OCI-LY3 (cell line): ENCODE results near the gene DGAT2.
A peak's percentile ranks its signal among the peaks of the same experiment; 100 is the strongest.

Experiments used
- H2AFZ ChIP-seq: fragments of 200-600, 300-600 bp; shearing (Covaris generic); 2 replicates; pipeline ENCODE4 v1.6.0; 2014; ENCODE audit warnings: antibody characterized with exemption, low read depth, low read length
- H3K27ac ChIP-seq: fragments of 200-600, 300-600 bp; sonication (generic); 2 replicates; pipeline ENCODE4 v1.5.1; 2014; ENCODE audit warnings: mild to moderate bottlenecking, low read length, moderate library complexity, mixed read lengths
- H3K27me3 ChIP-seq: fragments of 200-600, 300-600 bp; sonication (generic); 2 replicates; pipeline ENCODE4 v1.6.1; 2014; ENCODE audit warnings: low read depth, low read length, mixed read lengths
- H3K36me3 ChIP-seq: fragments of 200-600, 300-600 bp; sonication (generic); replicated peaks from 2 replicates; pipeline ENCODE3; 2014; ENCODE audit warnings: low read depth, low read length, mixed read lengths
- H3K4me1 ChIP-seq: fragments of 300-600, 200-600 bp; sonication (generic); 2 replicates; pipeline ENCODE4 v1.6.1; 2014; ENCODE audit warnings: low read length, mixed read lengths
- H3K4me2 ChIP-seq: fragments of 200-600, 300-600 bp; sonication (generic); 2 replicates; pipeline ENCODE4 v1.6.1; 2014; ENCODE audit warnings: low read length, mixed read lengths
- H3K4me3 ChIP-seq: fragments of 300-600, 200-600 bp; sonication (generic); 2 replicates; pipeline ENCODE4 v1.5.1; 2014; ENCODE audit warnings: antibody characterized with exemption, mild to moderate bottlenecking, low read length, moderate library complexity
- H3K79me2 ChIP-seq: fragments of 300-600, 200-600 bp; shearing (Covaris generic); 2 replicates; pipeline ENCODE4 v1.6.1; 2014; ENCODE audit warnings: mild to moderate bottlenecking, low read length, mixed read lengths
- H3K9ac ChIP-seq: fragments of 300-600, 200-600 bp; shearing (Covaris generic); 2 replicates; pipeline ENCODE4 v1.6.0; 2014; ENCODE audit warnings: mild to moderate bottlenecking, low read length, moderate library complexity
- H3K9me3 ChIP-seq: fragments of 200-600, 300-600 bp; shearing (Covaris generic); 2 replicates; pipeline ENCODE4 v1.6.1; 2014; ENCODE audit warnings: low read length, mixed read lengths; ENCODE audit not compliant: insufficient read depth
- H4K20me1 ChIP-seq: fragments of 200-600, 300-600 bp; sonication (generic); 2 replicates; pipeline ENCODE4 v1.6.1; 2016; ENCODE audit warnings: low read length, mixed read lengths; ENCODE audit not compliant: insufficient read depth
- CTCF ChIP-seq: fragments of 200-600, 300-600 bp; sonication (generic); IDR thresholded peaks from 2 replicates; pipeline ENCODE4 v1.5.1; 2014; ENCODE audit warnings: antibody characterized with exemption, low read length, low read depth
- EZH2phosphoT487 ChIP-seq: fragments of 200-600 bp; shearing (Covaris generic); IDR thresholded peaks from 2 replicates; pipeline ENCODE4 v1.6.1; 2018; ENCODE audit warnings: antibody characterized with exemption, mixed run types, low read depth

DGAT2 gene

GRCh38 chr11:75771646-75772410 is 3.2 kb downstream of the DGAT2 start:
- H3K4me2 ChIP-seq: peak overlapping the region; percentile 76

GRCh38 chr11:75773595-75774353 is 5.2 kb downstream of the DGAT2 start:
- Histone ChIP-seq H3K27ac (peak overlapping the region; percentile 84), H3K4me2 (peak overlapping the region; percentile 76), H3K9ac (peak overlapping the region; percentile 57), H3K27me3 (no peaks in the 10 kb centered on the region), H3K79me2 (peaks cover 54% of the 10 kb centered on the region), H4K20me1 (no peaks in the 10 kb centered on the region), H3K4me3 (peak overlapping the region; percentile 37), H2AFZ (no peak overlapping the region), H3K4me1 (peaks cover 75% of the 10 kb centered on the region), H3K36me3 (peaks cover 20% of the 10 kb centered on the region), H3K9me3 (no peaks in the 10 kb centered on the region)
- TF ChIP-seq CTCF (no peak), EZH2phosphoT487 (no peak)

More at GRCh38 chr11:75771646-75772410, 3.2 kb downstream of the DGAT2 start:
- Histone ChIP-seq H3K4me1 (peaks cover 80% of the 10 kb centered on the region), H3K9me3 (no peaks in the 10 kb centered on the region), H3K79me2 (peaks cover 55% of the 10 kb centered on the region), H3K27me3 (no peaks in the 10 kb centered on the region), H4K20me1 (no peaks in the 10 kb centered on the region), H3K27ac (peak overlapping the region; percentile 6; the same call in 1 of the 2 replicates), H3K36me3 (peaks cover 20% of the 10 kb centered on the region), H2AFZ (no peak overlapping the region), H3K4me3 (no peak overlapping the region), H3K9ac (0 out of 2 replicates have a peak overlapping the region, but pooled peaks have one; percentile 0)
- TF ChIP-seq EZH2phosphoT487 (no peak), CTCF (no peak)

GRCh38 chr11:75775056-75775455 is 6.5 kb downstream of the DGAT2 start:
- H3K9ac ChIP-seq: no peak overlapping the region
- H3K79me2 ChIP-seq: peaks cover 43% of the 10 kb centered on the region
- TF ChIP-seq CTCF (no peak), EZH2phosphoT487 (no peak)
- H3K27ac ChIP-seq: no peak overlapping the region
- no peaks in the 10 kb centered on the region for H3K9me3 ChIP-seq
- H2AFZ ChIP-seq: no peak overlapping the region
- peaks cover 62% of the 10 kb centered on the region for H3K4me1 ChIP-seq
- peaks cover 20% of the 10 kb centered on the region for H3K36me3 ChIP-seq
- no peaks in the 10 kb centered on the region for H3K27me3 ChIP-seq
- no peak overlapping the region for H3K4me2 ChIP-seq
- no peaks in the 10 kb centered on the region for H4K20me1 ChIP-seq
- no peak overlapping the region for H3K4me3 ChIP-seq

- no peak overlapping the region for H3K27ac ChIP-seq
- H3K4me3 ChIP-seq: no peak overlapping the region
- no peak overlapping the region for H3K9ac ChIP-seq
- H3K36me3 ChIP-seq: peaks cover 20% of the 10 kb centered on the region
- TF ChIP-seq EZH2phosphoT487 (no peak), CTCF (no peak)
- no peaks in the 10 kb centered on the region for H3K9me3 ChIP-seq
- no peak overlapping the region for H3K4me2 ChIP-seq
- peaks cover 47% of the 10 kb centered on the region for H3K4me1 ChIP-seq
- H3K79me2 ChIP-seq: peaks cover 29% of the 10 kb centered on the region
- H3K27me3 ChIP-seq: no peaks in the 10 kb centered on the region
- no peaks in the 10 kb centered on the region for H4K20me1 ChIP-seq
- no peak overlapping the region for H2AFZ ChIP-seq
Measured at GRCh38 chr11:75776546-75776945, 8.0 kb downstream of the DGAT2 start.
